Body of pancreas (tissue), 4 donors: ENCODE results near the gene RNF39.

Source experiments
- CTCF ChIP-seq, 7 experiments: fragments of 450-650 bp in 4 of 7; fragments of 200-600 bp in 3 of 7; sonication (generic) in 3 of 7; IDR thresholded peaks; one replicate each; pipeline ENCODE4 v1.5.1; 2016 to 2019; ENCODE audit warnings: antibody characterized with exemption in 7 of 7
- POLR2A ChIP-seq, 3 donors: fragments of 450-650 bp; IDR thresholded peaks; one replicate each; pipeline ENCODE4 v1.6.1; 2016; ENCODE audit warnings: antibody characterized with exemption in 3 of 3, mild to moderate bottlenecking in 2 of 3

GRCh38 chr6:30077218-30077617 lies 1.6 kb upstream of the RNF39 start:
- TF ChIP-seq CTCF (IDR thresholded peaks at IDR 0.05) (no peak), POLR2A (IDR thresholded peaks at IDR 0.05) (no peak)
